ENCODE measurements around the gene RDH8. TPM values are rescaled to one million over a fixed set of nuclear protein-coding genes. Genes with fewer than 3 reads are reported as not detected.

Gene RDH8
- total and polyA plus RNA-seq, 7 donors = not detected

- no peak for DNase-seq
- peaks cover 0 to 41% (median 5%) of the 10 kb centered on the region in 3 donors for H3K27me3 ChIP-seq
- H3K36me3 ChIP-seq = no peaks in the 10 kb centered on the region
- no peaks in the 10 kb centered on the region for H3K9me3 ChIP-seq
- 67 to 76% methylated on average over 6 of the region's 6 CpGs for whole genome bisulfite sequencing, 2 donors
- H3K4me1 ChIP-seq = peaks cover 0 to 3% (median 2%) of the 10 kb centered on the region in 4 donors
- no peak overlapping the region for H3K27ac ChIP-seq
- H3K4me3 ChIP-seq = no peak overlapping the region
- TF ChIP-seq POLR2A (IDR thresholded peaks at IDR 0.05) = no peak
- TF ChIP-seq EP300 (IDR thresholded peaks at IDR 0.05) = no peak
- TF ChIP-seq POLR2AphosphoS5 (IDR thresholded peaks at IDR 0.05) = no peak
- no peak for TF ChIP-seq CTCF (IDR thresholded peaks at IDR 0.05)
- intact Hi-C loops (cut with DNase I) = no loop called here
Observed at GRCh38 chr19:10003271-10003670, 10.0 kb upstream of the RDH8 start.

- Histone ChIP-seq H3K27me3 (peaks cover 5 to 54% (median 14%) of the 10 kb centered on the region in 3 donors), H3K4me3 (no peak overlapping the region), H3K4me1 (peaks cover 0 to 16% (median 3%) of the 10 kb centered on the region in 4 donors), H3K9me3 (no peaks in the 10 kb centered on the region), H3K36me3 (no peaks in the 10 kb centered on the region), H3K27ac (no peak overlapping the region)
- 65 to 69% methylated on average over 9 of the region's 9 CpGs for WGBS, 2 donors
- intact Hi-C loops (cut with DNase I) = no loop called here
- TF ChIP-seq EP300 (IDR thresholded peaks at IDR 0.05) = no peak
- no peak for TF ChIP-seq POLR2AphosphoS5 (IDR thresholded peaks at IDR 0.05)
- no peak for TF ChIP-seq POLR2A (IDR thresholded peaks at IDR 0.05)
- no peak for TF ChIP-seq CTCF (IDR thresholded peaks at IDR 0.05)
- no peak for DNase-seq
Observed at GRCh38 chr19:10004617-10005016, 8.7 kb upstream of the RDH8 start.

GRCh38 chr19:10005632-10006334 is 7.5 kb upstream of the RDH8 start:
- peaks cover 14 to 66% (median 26%) of the 10 kb centered on the region in 3 donors for H3K27me3 ChIP-seq
- no peak for DNase-seq
- no peaks in the 10 kb centered on the region for H3K36me3 ChIP-seq
- peak overlapping the region in 2 of 4 donors; percentile 3 to 29 for H3K4me3 ChIP-seq
- intact Hi-C loops (cut with DNase I) = no loop called here
- peaks cover 0 to 28% (median 9%) of the 10 kb centered on the region in 4 donors for H3K4me1 ChIP-seq
- TF ChIP-seq POLR2A (IDR thresholded peaks at IDR 0.05) (no peak), POLR2AphosphoS5 (IDR thresholded peaks at IDR 0.05) (no peak)
- no peaks in the 10 kb centered on the region for H3K9me3 ChIP-seq
- H3K27ac ChIP-seq = peak overlapping the region; percentile 56 to 75 (median 72)
- WGBS, 2 donors = 63 to 77% methylated on average over 17 of the region's 17 CpGs

- Histone ChIP-seq H3K27me3 (peaks cover 17 to 71% (median 31%) of the 10 kb centered on the region in 3 donors), H3K27ac (peak overlapping the region; percentile 56 to 75 (median 72)), H3K4me3 (peak overlapping the region in 2 of 4 donors; percentile 3 to 29), H3K4me1 (peaks cover 0 to 28% (median 9%) of the 10 kb centered on the region in 4 donors), H3K36me3 (no peaks in the 10 kb centered on the region), H3K9me3 (no peaks in the 10 kb centered on the region)
- peak; percentile 87 for DNase-seq
- WGBS, 2 donors = 31 to 53% methylated on average over 7 of the region's 7 CpGs
- TF ChIP-seq POLR2AphosphoS5 (IDR thresholded peaks at IDR 0.05) = peak in 1 of 4 donors; percentile 44
- no peak for TF ChIP-seq CTCF (IDR thresholded peaks at IDR 0.05)
- intact Hi-C loops (cut with DNase I) = no loop called here
Observed at GRCh38 chr19:10006335-10006708, 7.0 kb upstream of the RDH8 start.

- peaks cover 0 to 28% (median 9%) of the 10 kb centered on the region in 4 donors for H3K4me1 ChIP-seq
- TF ChIP-seq EP300 (IDR thresholded peaks at IDR 0.05) (no peak), POLR2A (IDR thresholded peaks at IDR 0.05) (no peak), POLR2AphosphoS5 (IDR thresholded peaks at IDR 0.05) (no peak), CTCF (IDR thresholded peaks at IDR 0.05) (no peak)
- intact Hi-C loops (cut with DNase I) = no loop called here
- no peaks in the 10 kb centered on the region for H3K9me3 ChIP-seq
- H3K4me3 ChIP-seq = no peak overlapping the region
- no peak for DNase-seq
- no peaks in the 10 kb centered on the region for H3K36me3 ChIP-seq
- peak overlapping the region; percentile 56 to 75 (median 72) for H3K27ac ChIP-seq
- peaks cover 17 to 72% (median 36%) of the 10 kb centered on the region in 3 donors for H3K27me3 ChIP-seq
Observed at GRCh38 chr19:10006752-10007323, 6.4 kb upstream of the RDH8 start.
